IMR-90 (cell line): Measurements from ENCODE around the gene DOK1. TPM values are rescaled to one million over a fixed set of nuclear protein-coding genes. Genes with fewer than 3 reads are reported as not detected.

Experiments used
- ATAC-seq: fragments of 200-7000 bp; cut with Tn5 transposase; 2 replicates; pipeline ENCODE4 v1.9.1; 2020; ENCODE audit warnings: low read depth, mild to moderate bottlenecking, moderate library complexity
- BruUV-seq: library from RNA; stranded (reverse); fragments of 400-500 nt; replicated peaks from 2 replicates; lab custom pipeline; 2021; lab: Mats Ljungman, UMichigan
- CTCF ChIA-PET: fragments of 300-600 bp; formaldehyde crosslinking; extraction: SDS; loops from one replicate; lab custom pipeline; 2021; ENCODE audit warnings: antibody characterized with exemption; lab: Yijun Ruan, JAX
- POLR2A ChIA-PET: fragments of 300-600 bp; sonication (Branson Sonifier 250); formaldehyde crosslinking; loops from one replicate; lab custom pipeline; 2022; ENCODE audit warnings: antibody characterized with exemption; ENCODE audit not compliant: unreplicated experiment; lab: Charles Lee
- DNase-seq: peaks from one replicate; pipeline ENCODE4 v3.0.0; 2013
- H2AFZ ChIP-seq: replicated peaks from 2 replicates; pipeline ENCODE3; 2013; ENCODE audit warnings: low read length, mild to moderate bottlenecking; ENCODE audit not compliant: poor library complexity
- H2AK5ac ChIP-seq: 2 replicates; pipeline ENCODE4 v1.6.1; 2013; ENCODE audit warnings: low read depth, low read length, inconsistent platforms
- H2AK9ac ChIP-seq: replicated peaks from 2 replicates; pipeline ENCODE3; 2013; ENCODE audit warnings: mild to moderate bottlenecking, low read depth, low read length, moderate library complexity; ENCODE audit not compliant: poor library complexity
- H2BK120ac ChIP-seq: 2 replicates; pipeline ENCODE4 v1.6.1; 2013; ENCODE audit warnings: low read depth, low read length, inconsistent platforms
- H2BK15ac ChIP-seq: 3 replicates; pipeline ENCODE4 v1.6.1; 2013; ENCODE audit warnings: low read depth, low read length, inconsistent platforms
- H2BK20ac ChIP-seq: 2 replicates; pipeline ENCODE4 v1.6.1; 2013; ENCODE audit warnings: low read depth, mild to moderate bottlenecking, inconsistent platforms, low read length, moderate library complexity
- H2BK5ac ChIP-seq: 2 replicates; pipeline ENCODE4 v1.6.1; 2013; ENCODE audit warnings: mild to moderate bottlenecking, low read depth, low read length, inconsistent platforms; ENCODE audit not compliant: poor library complexity, severe bottlenecking
- H3K14ac ChIP-seq: replicated peaks from 2 replicates; pipeline ENCODE4 v1.6.1; 2013; ENCODE audit warnings: low read depth, low read length, inconsistent platforms
- H3K18ac ChIP-seq: 2 replicates; pipeline ENCODE4 v1.6.1; 2013; ENCODE audit warnings: low read depth, low read length, control low read depth
- H3K23ac ChIP-seq: 2 replicates; pipeline ENCODE4 v1.6.1; 2013; ENCODE audit warnings: low read depth, low read length, inconsistent platforms
- H3K27ac ChIP-seq: 2 replicates; pipeline ENCODE4 v1.5.1; 2013; ENCODE audit warnings: mild to moderate bottlenecking, control low read depth, low read length; ENCODE audit not compliant: insufficient read depth
- H3K27me3 ChIP-seq: 2 replicates; pipeline ENCODE4 v1.6.1; 2013; ENCODE audit warnings: low read length; ENCODE audit not compliant: control insufficient read depth, insufficient read depth
- H3K36me3 ChIP-seq: 2 replicates; pipeline ENCODE4 v1.6.1; 2013; ENCODE audit warnings: low read length, mixed read lengths; ENCODE audit not compliant: control insufficient read depth, insufficient read depth
- H3K4ac ChIP-seq: 2 replicates; pipeline ENCODE4 v1.6.1; 2013; ENCODE audit warnings: low read depth, low read length, inconsistent platforms
- H3K4me1 ChIP-seq: 2 replicates; pipeline ENCODE4 v1.6.1; 2013; ENCODE audit warnings: low read length, mixed read lengths; ENCODE audit not compliant: control insufficient read depth, insufficient read depth
- H3K4me2 ChIP-seq: 2 replicates; pipeline ENCODE4 v1.6.1; 2013; ENCODE audit warnings: low read depth, mild to moderate bottlenecking, control low read depth, low read length, moderate library complexity
- H3K4me3 ChIP-seq: 2 replicates; pipeline ENCODE4 v1.5.1; 2013; ENCODE audit warnings: low read depth, mild to moderate bottlenecking, control low read depth, low read length, moderate library complexity; ENCODE audit not compliant: insufficient read depth
- H3K56ac ChIP-seq: 2 replicates; pipeline ENCODE4 v1.6.1; 2013; ENCODE audit warnings: low read length, inconsistent platforms; ENCODE audit not compliant: insufficient read depth; ENCODE audit errors: extremely low read depth
- H3K79me1 ChIP-seq, 2 experiments: 2 replicates each; pipeline ENCODE4 v1.6.1; 2013; ENCODE audit warnings: low read length in 2 of 2, inconsistent platforms in 1 of 2, low read depth in 1 of 2
- H3K9ac ChIP-seq: 2 replicates; pipeline ENCODE4 v1.6.1; 2013; ENCODE audit warnings: low read depth, low read length, control low read depth
- H3K9me1 ChIP-seq: 2 replicates; pipeline ENCODE4 v1.6.1; 2013; ENCODE audit warnings: low read length, inconsistent platforms; ENCODE audit not compliant: insufficient read depth
- H3K9me3 ChIP-seq: 2 replicates; pipeline ENCODE4 v1.6.1; 2013; ENCODE audit warnings: low read length; ENCODE audit not compliant: control insufficient read depth, insufficient read depth
- H4K20me1 ChIP-seq: 2 replicates; pipeline ENCODE4 v1.6.1; 2013; ENCODE audit warnings: low read length, inconsistent platforms; ENCODE audit not compliant: insufficient read depth
- H4K5ac ChIP-seq: 2 replicates; pipeline ENCODE4 v1.6.1; 2013; ENCODE audit warnings: mild to moderate bottlenecking, low read depth, low read length, control low read depth
- H4K8ac ChIP-seq, 2 experiments: 2 replicates each; pipeline ENCODE4 v1.6.1; 2013; ENCODE audit warnings: low read depth in 2 of 2, low read length in 2 of 2, control low read depth in 1 of 2, inconsistent platforms in 1 of 2
- H4K91ac ChIP-seq: 2 replicates; pipeline ENCODE4 v1.6.1; 2013; ENCODE audit warnings: low read depth, low read length, inconsistent platforms; ENCODE audit not compliant: insufficient read depth
- CTCF ChIP-seq: conservative IDR thresholded peaks from 2 replicates; pipeline ENCODE4 v1.5.1; 2012; ENCODE audit warnings: mild to moderate bottlenecking, low read depth, low read length, improper control_type of control experiment
- MAFK ChIP-seq: IDR thresholded peaks from 2 replicates; pipeline ENCODE4 v1.6.1; 2012; ENCODE audit warnings: low read depth, low read length, improper control_type of control experiment
- NFE2L2 ChIP-seq: fragments of 150-350 bp; IDR thresholded peaks from 2 replicates; pipeline ENCODE4 v1.6.1; 2016; ENCODE audit warnings: low read depth, mild to moderate bottlenecking, low read length
- POLR2A ChIP-seq: IDR thresholded peaks from 2 replicates; pipeline ENCODE4 v1.6.1; 2012; ENCODE audit warnings: mild to moderate bottlenecking, low read depth, low read length
- RAD21 ChIP-seq: IDR thresholded peaks from 2 replicates; pipeline ENCODE4 v1.6.1; 2012; ENCODE audit warnings: low read length, improper control_type of control experiment
- SMC3 ChIP-seq: fragments of 150-350 bp; IDR thresholded peaks from 2 replicates; pipeline ENCODE4 v1.6.1; 2016; ENCODE audit warnings: low read depth, mild to moderate bottlenecking, antibody characterized with exemption, low read length, moderate library complexity
- dilution Hi-C: fragments of 300-500 bp; cut with HindIII; formaldehyde crosslinking; loops from one replicate; pipeline ENCODE4 v1.14.3; 2018; ENCODE audit warnings: low sequenced_read_pairs; ENCODE audit not compliant: unreplicated experiment
- in situ Hi-C: fragments of 300-500 bp; cut with MboI; formaldehyde crosslinking; loops from 3 replicates; pipeline ENCODE4 v1.14.3; 2019; ENCODE audit warnings: low sequenced_read_pairs, inconsistent platforms, mixed read lengths
- intact Hi-C: fragments of 100-400 bp; cut with micrococcal nuclease; formaldehyde crosslinking; loops from 2 replicates; pipeline ENCODE4 v1.10.0; 2022
- polyA plus RNA-seq, 3 experiments: library from polyadenylated mRNA; depleted of rRNA; stranded (reverse); fragments of >200 nt; gene quantifications; 2 replicates each; pipeline ENCODE4 v1.2.3, GENCODE V29; 2012; ENCODE audit warnings: low replicate concordance in 1 of 3
- total RNA-seq: library from RNA; depleted of rRNA; stranded (reverse); fragments of >200 nt; gene quantifications from 2 replicates; pipeline ENCODE4 v1.2.3, GENCODE V29; 2012
- TF ChIP-seq, protein P1 (sequence below): fragments of 150-350 bp; IDR thresholded peaks from 2 replicates; pipeline ENCODE4 v1.6.1; 2017; ENCODE audit warnings: mild to moderate bottlenecking, antibody characterized with exemption, low read length, low read depth

DOK1 gene
- total and polyA plus RNA-seq, 2 of the 4 experiments (the other 2 are of a cell fraction): 15.4 to 17.6 TPM

- Histone ChIP-seq H3K14ac (no peak overlapping the region), H3K23ac (no peak overlapping the region; the same call in 1 of the 2 replicates), H3K9ac (no peak overlapping the region), H2BK20ac (no peak overlapping the region), H3K18ac (no peak overlapping the region), H3K79me1 (peaks cover 20 to 68% of the 10 kb centered on the region in 2 experiments), H2BK5ac (no peak overlapping the region), H3K27me3 (no peaks in the 10 kb centered on the region), H3K9me3 (no peaks in the 10 kb centered on the region), H3K4me3 (no peak overlapping the region), H3K4ac (no peak overlapping the region), H3K9me1 (peaks cover 13% of the 10 kb centered on the region; the same call in 1 of the 2 replicates), H2AFZ (no peak overlapping the region), H2BK120ac (no peak overlapping the region), H3K27ac (no peak overlapping the region), H4K5ac (no peak overlapping the region), H3K4me1 (peaks cover 24% of the 10 kb centered on the region), H3K4me2 (no peak overlapping the region), H2AK5ac (no peak overlapping the region), H3K56ac (no peak overlapping the region), H4K8ac (no peak overlapping the region), H2AK9ac (no peak overlapping the region), H4K91ac (no peak overlapping the region), H4K20me1 (no peaks in the 10 kb centered on the region; the same call in 1 of the 2 replicates), H3K36me3 (peaks cover 18% of the 10 kb centered on the region), H2BK15ac (no peak overlapping the region)
- ChIA-PET CTCF (no interaction called here), POLR2A (interaction anchor here (0.7 kb wide), 1 partner anchor 28 kb away, joined by 7 read pairs; no protein-coding TSS in a partner anchor)
- dilution Hi-C loops: no loop called here
- DNase-seq: no peak
- intact Hi-C loops: no loop called here
- no peak for TF ChIP-seq NFE2L2
- no peak for TF ChIP-seq RAD21
- TF ChIP-seq MAFK: no peak
- TF ChIP-seq, protein P1, sequence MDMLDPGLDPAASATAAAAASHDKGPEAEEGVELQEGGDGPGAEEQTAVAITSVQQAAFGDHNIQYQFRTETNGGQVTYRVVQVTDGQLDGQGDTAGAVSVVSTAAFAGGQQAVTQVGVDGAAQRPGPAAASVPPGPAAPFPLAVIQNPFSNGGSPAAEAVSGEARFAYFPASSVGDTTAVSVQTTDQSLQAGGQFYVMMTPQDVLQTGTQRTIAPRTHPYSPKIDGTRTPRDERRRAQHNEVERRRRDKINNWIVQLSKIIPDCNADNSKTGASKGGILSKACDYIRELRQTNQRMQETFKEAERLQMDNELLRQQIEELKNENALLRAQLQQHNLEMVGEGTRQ: no peak
- TF ChIP-seq CTCF: no peak
- no peak for TF ChIP-seq SMC3
- TF ChIP-seq POLR2A: no peak
- in situ Hi-C loops: no loop called here
- BruUV-seq: no TSS peak
- ATAC-seq: no peak
Observed at GRCh38 chr2:74551530-74551929, 3.0 kb upstream of the DOK1 start.
